Mucosa of rectum (tissue), 2 donors: Measurements from ENCODE around the gene NFATC2.

ENCODE experiments used
- H3K27ac ChIP-seq, 2 donors: one replicate each; pipeline ENCODE4 v1.7.0; 2013; ENCODE audit warnings: inconsistent platforms in 2 of 2, low read depth in 2 of 2, low read length in 2 of 2
- H3K27me3 ChIP-seq, 2 donors: one replicate each; pipeline ENCODE4 v1.7.0; 2013; ENCODE audit warnings: low read length in 2 of 2; ENCODE audit not compliant: control insufficient read depth in 2 of 2, insufficient read depth in 2 of 2
- H3K36me3 ChIP-seq, 2 donors: one replicate each; pipeline ENCODE4 v1.7.0; 2013; ENCODE audit warnings: low read length in 2 of 2; ENCODE audit not compliant: control insufficient read depth in 2 of 2, insufficient read depth in 2 of 2
- H3K4me1 ChIP-seq, 2 donors: one replicate each; pipeline ENCODE4 v1.7.0; 2013; ENCODE audit warnings: low read length in 2 of 2, mild to moderate bottlenecking in 1 of 2; ENCODE audit not compliant: control insufficient read depth in 2 of 2, insufficient read depth in 2 of 2
- H3K4me3 ChIP-seq, 2 donors: one replicate each; pipeline ENCODE4 v1.7.0; 2013; ENCODE audit warnings: low read length in 2 of 2
- H3K9ac ChIP-seq, 2 donors: one replicate each; pipeline ENCODE4 v1.7.0; 2013; ENCODE audit warnings: low read length in 2 of 2, low read depth in 1 of 2, mild to moderate bottlenecking in 1 of 2
- H3K9me3 ChIP-seq, 2 donors: one replicate each; pipeline ENCODE4 v1.7.0; 2013; ENCODE audit warnings: low read length in 2 of 2; ENCODE audit not compliant: control insufficient read depth in 2 of 2
- donor health status: healthy.
- donor health status: Normal muscosa, but diverticular disease.

The NFATC2 gene

DNA sequence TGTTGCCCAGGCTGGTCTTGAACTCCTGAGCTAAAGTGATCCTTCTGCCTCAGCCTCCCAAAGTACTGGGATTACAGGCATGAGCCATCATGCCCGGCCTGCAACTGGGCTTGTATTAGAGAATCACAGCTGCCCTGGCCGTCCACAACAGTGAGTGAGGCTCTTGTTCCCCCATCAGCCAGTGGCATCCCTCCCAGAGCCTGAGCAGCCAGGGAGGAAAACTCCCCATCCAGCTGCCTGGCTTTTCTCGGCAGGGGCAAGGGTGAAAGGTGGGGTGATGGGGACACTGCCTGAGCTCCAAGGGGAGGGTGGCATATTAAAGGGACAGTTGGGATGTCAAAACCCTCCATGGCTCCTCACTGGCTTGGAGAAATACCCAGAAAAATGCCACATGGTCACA, 185.6 kb downstream of the NFATC2 start:
- H3K27ac ChIP-seq: no peak overlapping the region
- no peak overlapping the region for H3K4me3 ChIP-seq
- no peaks in the 10 kb centered on the region for H3K9me3 ChIP-seq
- H3K36me3 ChIP-seq: no peaks in the 10 kb centered on the region
- H3K4me1 ChIP-seq: peaks cover 0 to 3% of the 10 kb centered on the region in 2 donors
- no peaks in the 10 kb centered on the region for H3K27me3 ChIP-seq
- no peak overlapping the region for H3K9ac ChIP-seq

DNA sequence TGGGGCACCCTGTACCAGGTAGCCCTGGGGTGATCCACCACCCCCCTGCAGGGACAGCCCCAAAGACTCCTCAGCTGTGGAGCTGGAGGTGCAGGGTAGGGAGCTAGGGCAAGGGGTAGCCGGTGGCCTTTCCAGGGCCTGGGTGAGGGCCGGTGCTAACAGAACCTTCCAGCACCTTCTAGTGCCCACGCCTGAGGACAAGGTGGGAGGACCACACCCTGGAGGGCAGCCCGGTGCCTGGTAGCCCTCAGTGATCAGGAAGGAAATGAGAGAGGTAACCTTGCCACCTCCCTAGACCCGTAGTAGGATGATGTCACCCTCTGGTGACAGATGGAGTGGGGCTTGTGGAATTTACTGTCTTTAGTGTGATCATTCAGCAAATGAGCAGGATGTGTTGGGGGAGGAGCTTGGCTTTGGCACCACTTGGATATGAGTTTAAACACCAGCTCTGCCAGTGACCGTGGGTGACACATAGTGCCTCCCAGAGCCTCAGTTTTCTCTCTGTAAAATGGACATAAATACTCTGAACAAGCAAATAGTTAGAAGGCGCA, 187.7 kb downstream of the NFATC2 start:
- H3K27me3 ChIP-seq: no peaks in the 10 kb centered on the region
- H3K9me3 ChIP-seq: no peaks in the 10 kb centered on the region
- no peaks in the 10 kb centered on the region for H3K36me3 ChIP-seq
- H3K4me1 ChIP-seq: peaks cover 0 to 3% of the 10 kb centered on the region in 2 donors
- no peak overlapping the region for H3K4me3 ChIP-seq
- H3K9ac ChIP-seq: no peak overlapping the region
- no peak overlapping the region for H3K27ac ChIP-seq

DNA sequence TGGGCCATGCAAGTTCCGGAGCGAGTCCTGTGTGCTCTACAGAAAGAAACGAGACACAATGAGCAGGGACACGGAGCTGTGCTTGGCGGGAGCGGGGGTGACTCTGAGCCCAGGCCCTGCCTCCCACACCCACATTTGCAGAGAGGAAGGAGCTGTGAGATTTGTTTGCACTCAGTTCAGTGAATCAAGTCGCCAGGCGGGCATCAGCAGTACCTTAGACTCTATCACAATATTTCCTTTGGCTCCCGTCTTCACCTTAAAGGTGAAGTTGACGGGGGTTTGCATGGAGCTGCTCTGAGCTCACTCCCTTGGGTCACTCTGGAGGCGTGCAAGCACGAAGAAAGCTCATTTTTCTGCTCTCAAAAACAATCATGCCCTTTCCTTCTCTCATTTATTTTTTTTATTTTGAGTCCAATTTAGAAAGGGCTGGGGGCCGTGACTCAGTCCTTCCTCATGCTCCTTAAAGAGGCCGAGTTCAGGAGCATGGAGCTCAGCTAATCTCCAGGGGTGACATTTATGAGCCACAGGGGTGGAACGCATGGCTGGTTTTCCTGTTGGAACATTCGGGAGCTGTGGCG, 188.2 kb downstream of the NFATC2 start:
- no peaks in the 10 kb centered on the region for H3K36me3 ChIP-seq
- no peaks in the 10 kb centered on the region for H3K9me3 ChIP-seq
- H3K4me1 ChIP-seq: peaks cover 0 to 3% of the 10 kb centered on the region in 2 donors
- no peak overlapping the region for H3K4me3 ChIP-seq
- no peaks in the 10 kb centered on the region for H3K27me3 ChIP-seq
- H3K9ac ChIP-seq: no peak overlapping the region
- no peak overlapping the region for H3K27ac ChIP-seq

DNA sequence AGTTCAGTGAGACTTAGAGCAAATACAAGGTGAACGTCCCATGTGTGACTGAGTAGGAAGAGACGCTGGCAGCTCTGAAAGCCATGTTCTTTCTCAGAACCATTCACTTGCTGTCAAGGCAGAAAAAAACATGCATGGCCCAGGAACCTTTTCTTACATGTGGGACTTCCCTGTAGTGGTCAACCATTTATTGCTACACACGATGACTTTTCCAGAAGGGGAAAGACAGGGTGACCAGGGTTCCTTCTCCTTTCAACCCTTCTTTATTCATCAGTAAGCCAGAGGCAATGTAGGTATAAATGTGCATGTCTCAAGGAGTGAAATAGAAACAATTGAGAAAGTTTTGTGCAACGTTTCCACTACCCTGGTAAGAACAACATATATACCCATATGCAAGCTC, 189.0 kb downstream of the NFATC2 start:
- Histone ChIP-seq H3K27me3 (no peaks in the 10 kb centered on the region), H3K27ac (no peak overlapping the region), H3K4me1 (peaks cover 0 to 3% of the 10 kb centered on the region in 2 donors), H3K4me3 (no peak overlapping the region), H3K9ac (no peak overlapping the region), H3K36me3 (no peaks in the 10 kb centered on the region), H3K9me3 (no peaks in the 10 kb centered on the region)

GRCh38 chr20:51352791-51353190, 189.7 kb downstream of the NFATC2 start:
- Histone ChIP-seq H3K9me3 (no peaks in the 10 kb centered on the region), H3K27ac (no peak overlapping the region), H3K4me3 (no peak overlapping the region), H3K9ac (no peak overlapping the region), H3K36me3 (no peaks in the 10 kb centered on the region), H3K27me3 (no peaks in the 10 kb centered on the region), H3K4me1 (peaks cover 0 to 3% of the 10 kb centered on the region in 2 donors)

DNA sequence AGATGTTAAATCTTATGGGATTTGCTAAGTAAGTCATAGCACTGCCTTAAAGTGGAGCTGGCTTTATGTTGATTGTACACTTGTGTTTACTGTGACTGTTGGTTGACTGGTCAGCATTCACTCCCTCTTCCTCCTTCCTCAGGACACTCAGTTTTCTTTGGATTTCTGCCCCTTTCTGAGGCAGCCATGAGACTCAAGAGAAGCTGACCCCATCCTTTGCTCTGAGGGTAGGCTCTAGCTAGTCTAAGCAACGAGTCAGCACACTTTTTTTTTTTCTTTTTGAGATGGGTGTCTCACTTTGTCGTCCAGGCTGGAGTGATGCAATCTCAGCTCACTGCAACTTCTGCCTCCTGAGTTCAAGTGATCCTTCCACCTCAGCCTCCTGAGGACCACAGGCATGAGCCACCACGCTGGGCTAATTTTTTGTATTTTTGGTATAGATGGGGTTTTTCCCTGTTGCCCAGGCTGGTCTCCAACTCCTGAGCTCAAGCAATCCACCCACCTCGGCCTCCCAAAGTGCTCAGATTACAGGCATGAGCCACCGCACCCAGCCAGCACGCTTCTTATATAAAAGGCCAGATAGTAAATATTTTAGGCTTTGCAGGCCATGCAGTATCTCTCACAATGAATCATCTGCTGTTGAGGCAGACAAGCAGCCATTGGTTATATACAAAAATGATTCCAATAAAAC, 191.4 kb downstream of the NFATC2 start:
- H3K9ac ChIP-seq: no peak overlapping the region
- H3K36me3 ChIP-seq: no peaks in the 10 kb centered on the region
- H3K27ac ChIP-seq: no peak overlapping the region
- H3K4me3 ChIP-seq: no peak overlapping the region
- H3K9me3 ChIP-seq: no peaks in the 10 kb centered on the region
- H3K4me1 ChIP-seq: peaks cover 0 to 3% of the 10 kb centered on the region in 2 donors
- no peaks in the 10 kb centered on the region for H3K27me3 ChIP-seq

DNA sequence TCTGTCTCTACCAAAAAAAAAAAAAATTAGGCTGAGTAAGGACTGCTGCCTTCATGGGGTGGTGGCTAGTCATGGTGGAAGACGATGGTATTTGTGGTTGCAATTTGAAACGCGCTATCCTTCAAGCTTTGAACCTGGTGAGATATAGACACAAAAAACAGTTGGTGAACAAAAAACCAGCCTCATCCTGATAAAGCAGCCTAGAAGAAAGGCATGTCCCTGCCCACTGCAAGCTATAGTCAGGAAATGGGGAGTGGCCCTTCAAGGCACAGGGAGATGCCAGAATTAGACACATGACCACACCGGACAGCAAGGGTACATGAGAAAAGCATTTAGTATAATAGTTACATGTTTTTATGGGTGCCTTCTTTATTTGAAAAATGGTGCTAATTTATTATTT, 193.6 kb downstream of the NFATC2 start:
- no peaks in the 10 kb centered on the region for H3K9me3 ChIP-seq
- no peaks in the 10 kb centered on the region for H3K27me3 ChIP-seq
- peaks cover 0 to 3% of the 10 kb centered on the region in 2 donors for H3K4me1 ChIP-seq
- no peak overlapping the region for H3K9ac ChIP-seq
- H3K27ac ChIP-seq: no peak overlapping the region
- H3K36me3 ChIP-seq: no peaks in the 10 kb centered on the region
- no peak overlapping the region for H3K4me3 ChIP-seq

DNA sequence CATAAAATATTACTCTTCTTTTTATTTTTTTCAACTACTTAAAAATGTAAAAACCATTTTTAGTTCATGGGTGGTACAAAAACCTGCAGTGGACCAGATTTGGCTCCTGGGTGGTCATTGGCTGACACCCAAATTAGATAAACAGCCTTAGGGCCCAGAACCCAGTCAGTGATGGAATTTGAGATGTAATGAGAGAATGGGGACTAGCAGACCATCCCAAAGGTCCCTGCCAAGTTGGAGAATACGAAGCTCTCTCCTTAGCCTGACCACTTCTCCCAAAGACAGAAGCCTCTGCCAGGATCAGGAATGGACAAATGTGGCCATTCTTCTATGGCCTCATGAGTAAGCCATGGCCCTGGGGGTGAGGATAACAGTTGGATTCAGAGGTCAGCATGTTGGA, 194.7 kb downstream of the NFATC2 start:
- Histone ChIP-seq H3K27me3 (no peaks in the 10 kb centered on the region), H3K36me3 (no peaks in the 10 kb centered on the region), H3K4me1 (no peaks in the 10 kb centered on the region), H3K9ac (no peak overlapping the region), H3K4me3 (no peak overlapping the region), H3K9me3 (no peaks in the 10 kb centered on the region), H3K27ac (no peak overlapping the region)

GRCh38 chr20:51346686-51347485, 195.6 kb downstream of the NFATC2 start:
- H3K27ac ChIP-seq: no peak overlapping the region

GRCh38 chr20:51345601-51346101, 196.9 kb downstream of the NFATC2 start:
- no peak overlapping the region for H3K9ac ChIP-seq
- H3K27ac ChIP-seq: no peak overlapping the region
- H3K4me1 ChIP-seq: no peaks in the 10 kb centered on the region
- H3K9me3 ChIP-seq: no peaks in the 10 kb centered on the region
- H3K27me3 ChIP-seq: no peaks in the 10 kb centered on the region
- no peak overlapping the region for H3K4me3 ChIP-seq
- H3K36me3 ChIP-seq: no peaks in the 10 kb centered on the region

More at GRCh38 chr20:51346686-51347485, 195.6 kb downstream of the NFATC2 start:
- Histone ChIP-seq H3K4me3 (no peak overlapping the region), H3K9ac (no peak overlapping the region), H3K4me1 (no peaks in the 10 kb centered on the region), H3K27me3 (no peaks in the 10 kb centered on the region), H3K36me3 (no peaks in the 10 kb centered on the region), H3K9me3 (no peaks in the 10 kb centered on the region)
